Astrocyte (in vitro differentiated cells and primary cell): ENCODE results near the gene ARHGAP44. TPM values are rescaled to one million over a fixed set of nuclear protein-coding genes. Genes with fewer than 3 reads are reported as not detected.

Experiments
- DNase-seq: peaks from one replicate; pipeline ENCODE4 v3.0.0-alpha.2; 2010; ENCODE audit warnings: low read depth
- FAIRE-seq: peaks from 2 replicates; lab custom pipeline; 2011; peaks lifted over from hg19 to GRCh38; lab: Jason Lieb, UNC
- H2AFZ ChIP-seq: 2 replicates; pipeline ENCODE4 v1.6.0; 2012; ENCODE audit warnings: low read depth, low read length, inconsistent platforms
- H3K27ac ChIP-seq: 2 replicates; pipeline ENCODE4 v1.5.1; 2011; ENCODE audit warnings: low read depth, low read length, inconsistent platforms
- H3K27me3 ChIP-seq: 2 replicates; pipeline ENCODE4 v1.6.0; 2011; ENCODE audit warnings: low read length, inconsistent platforms; ENCODE audit not compliant: insufficient read depth
- H3K36me3 ChIP-seq: 2 replicates; pipeline ENCODE4 v1.5.1; 2011; ENCODE audit warnings: low read length, inconsistent platforms; ENCODE audit not compliant: insufficient read depth
- H3K4me1 ChIP-seq: 2 replicates; pipeline ENCODE4 v1.5.1; 2011; ENCODE audit warnings: low read length, inconsistent platforms; ENCODE audit not compliant: insufficient read depth
- H3K4me2 ChIP-seq: 2 replicates; pipeline ENCODE4 v1.6.0; 2012; ENCODE audit warnings: low read length, inconsistent platforms
- H3K4me3 ChIP-seq: 2 replicates; pipeline ENCODE4 v1.5.1; 2011; ENCODE audit warnings: low read depth, mild to moderate bottlenecking, low read length, inconsistent platforms; ENCODE audit not compliant: insufficient read depth
- H3K79me2 ChIP-seq: 2 replicates; pipeline ENCODE4 v1.6.0; 2012; ENCODE audit warnings: mild to moderate bottlenecking, low read length, inconsistent platforms; ENCODE audit not compliant: insufficient read depth
- H3K9ac ChIP-seq: 2 replicates; pipeline ENCODE4 v1.6.0; 2012; ENCODE audit warnings: mild to moderate bottlenecking, low read length, inconsistent platforms
- H3K9me3 ChIP-seq: 2 replicates; pipeline ENCODE4 v1.5.1; 2012; ENCODE audit warnings: low read depth, mild to moderate bottlenecking, low read length, inconsistent platforms; ENCODE audit not compliant: insufficient read depth
- H4K20me1 ChIP-seq: 2 replicates; pipeline ENCODE4 v1.6.0; 2012; ENCODE audit warnings: low read length, inconsistent platforms; ENCODE audit not compliant: insufficient read depth
- H3K27ac Mint-ChIP-seq: one replicate; pipeline ENCODE4 v1.8.0; 2021; ENCODE audit warnings: mild to moderate bottlenecking, mixed read lengths; ENCODE audit not compliant: unreplicated experiment
- H3K27me3 Mint-ChIP-seq: one replicate; pipeline ENCODE4 v1.8.0; 2021; ENCODE audit warnings: low read depth, mixed read lengths; ENCODE audit not compliant: unreplicated experiment
- H3K36me3 Mint-ChIP-seq: one replicate; pipeline ENCODE4 v1.8.0; 2021; ENCODE audit warnings: low read depth, mixed read lengths; ENCODE audit not compliant: unreplicated experiment
- H3K4me1 Mint-ChIP-seq: one replicate; pipeline ENCODE4 v1.8.0; 2021; ENCODE audit warnings: low read depth, mixed read lengths; ENCODE audit not compliant: unreplicated experiment
- H3K4me3 Mint-ChIP-seq: one replicate; pipeline ENCODE4 v1.8.0; 2021; ENCODE audit warnings: mild to moderate bottlenecking, moderate library complexity, mixed read lengths; ENCODE audit not compliant: unreplicated experiment
- H3K9me3 Mint-ChIP-seq: one replicate; pipeline ENCODE4 v1.8.0; 2021; ENCODE audit warnings: mild to moderate bottlenecking, mixed read lengths; ENCODE audit not compliant: unreplicated experiment
- EZH2 ChIP-seq: IDR thresholded peaks from 2 replicates; pipeline ENCODE4 v1.6.1; 2012; ENCODE audit warnings: mild to moderate bottlenecking, low read length, inconsistent platforms; ENCODE audit not compliant: insufficient read depth
- total RNA-seq: library from RNA; stranded (reverse); gene quantifications from 2 replicates; pipeline ENCODE4 v1.2.1, GENCODE V29; 2021
- TF ChIP-seq, protein P1 (sequence below): IDR thresholded peaks from 2 replicates; pipeline ENCODE4 v1.5.1; 2011; ENCODE audit warnings: low read depth, mild to moderate bottlenecking, inconsistent platforms, low read length, moderate library complexity; ENCODE audit not compliant: insufficient read depth

ARHGAP44 gene
- total RNA-seq, 1 donor from 2014 or later: 3.0 TPM

DNA sequence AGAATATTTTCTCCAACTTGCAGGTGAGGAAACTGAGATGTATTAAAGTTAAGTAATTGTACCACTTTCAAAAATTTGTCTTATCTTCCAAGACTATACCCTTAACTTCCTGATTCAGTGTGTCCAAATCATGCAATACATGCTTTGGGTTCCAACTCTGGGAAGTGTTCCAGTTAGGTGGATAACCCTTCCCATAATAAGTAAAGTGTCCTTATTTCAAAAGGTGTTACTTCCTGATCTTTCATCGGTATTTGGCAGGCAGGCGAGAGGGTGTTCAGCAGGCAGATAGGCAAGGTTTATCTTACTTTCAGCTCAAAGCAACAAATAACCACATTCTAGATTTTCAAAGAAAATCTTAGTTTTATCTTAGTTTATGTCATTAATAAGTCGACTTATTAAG, 46.3 kb upstream of the ARHGAP44 start:
- Mint-ChIP-seq H3K36me3 (no peaks in the 10 kb centered on the region), H3K4me3 (no peak overlapping the region), H3K4me1 (peaks cover 9% of the 10 kb centered on the region), H3K27ac (no peak overlapping the region), H3K9me3 (no peaks in the 10 kb centered on the region), H3K27me3 (peaks cover 7% of the 10 kb centered on the region)
- H3K9ac ChIP-seq: no peak overlapping the region
- H3K4me3 ChIP-seq: no peak overlapping the region
- no peaks in the 10 kb centered on the region for H3K79me2 ChIP-seq
- no peaks in the 10 kb centered on the region for H3K36me3 ChIP-seq
- TF ChIP-seq, protein P1, sequence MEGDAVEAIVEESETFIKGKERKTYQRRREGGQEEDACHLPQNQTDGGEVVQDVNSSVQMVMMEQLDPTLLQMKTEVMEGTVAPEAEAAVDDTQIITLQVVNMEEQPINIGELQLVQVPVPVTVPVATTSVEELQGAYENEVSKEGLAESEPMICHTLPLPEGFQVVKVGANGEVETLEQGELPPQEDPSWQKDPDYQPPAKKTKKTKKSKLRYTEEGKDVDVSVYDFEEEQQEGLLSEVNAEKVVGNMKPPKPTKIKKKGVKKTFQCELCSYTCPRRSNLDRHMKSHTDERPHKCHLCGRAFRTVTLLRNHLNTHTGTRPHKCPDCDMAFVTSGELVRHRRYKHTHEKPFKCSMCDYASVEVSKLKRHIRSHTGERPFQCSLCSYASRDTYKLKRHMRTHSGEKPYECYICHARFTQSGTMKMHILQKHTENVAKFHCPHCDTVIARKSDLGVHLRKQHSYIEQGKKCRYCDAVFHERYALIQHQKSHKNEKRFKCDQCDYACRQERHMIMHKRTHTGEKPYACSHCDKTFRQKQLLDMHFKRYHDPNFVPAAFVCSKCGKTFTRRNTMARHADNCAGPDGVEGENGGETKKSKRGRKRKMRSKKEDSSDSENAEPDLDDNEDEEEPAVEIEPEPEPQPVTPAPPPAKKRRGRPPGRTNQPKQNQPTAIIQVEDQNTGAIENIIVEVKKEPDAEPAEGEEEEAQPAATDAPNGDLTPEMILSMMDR: no peak
- TF ChIP-seq EZH2: no peak
- FAIRE-seq (no peak), DNase-seq (no peak)
- H2AFZ ChIP-seq: no peak overlapping the region
- H3K4me2 ChIP-seq: no peak overlapping the region
- peaks cover 2% of the 10 kb centered on the region for H3K27me3 ChIP-seq
- H4K20me1 ChIP-seq: no peaks in the 10 kb centered on the region
- H3K9me3 ChIP-seq: no peaks in the 10 kb centered on the region
- peaks cover 12% of the 10 kb centered on the region for H3K4me1 ChIP-seq
- no peak overlapping the region for H3K27ac ChIP-seq

DNA sequence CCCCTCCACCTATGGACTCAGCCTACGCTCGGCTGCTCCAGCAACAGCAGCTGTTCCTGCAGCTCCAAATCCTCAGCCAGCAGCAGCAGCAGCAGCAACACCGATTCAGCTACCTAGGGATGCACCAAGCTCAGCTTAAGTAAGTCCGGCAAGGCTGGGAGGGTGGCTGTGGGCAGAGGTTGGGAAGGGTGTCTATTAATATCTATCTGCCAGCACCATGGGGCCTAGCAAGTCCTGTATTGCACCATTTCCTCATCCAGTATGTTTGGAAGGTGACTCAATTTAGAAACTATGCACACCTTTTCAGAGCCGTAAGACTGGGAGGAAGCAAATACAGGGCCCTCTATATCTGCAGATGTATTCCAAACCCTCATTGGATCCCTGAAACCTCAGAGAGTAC, 45.0 kb upstream of the ARHGAP44 start:
- Histone ChIP-seq H2AFZ (no peak overlapping the region), H4K20me1 (no peaks in the 10 kb centered on the region), H3K79me2 (no peaks in the 10 kb centered on the region), H3K27ac (no peak overlapping the region), H3K4me1 (peaks cover 12% of the 10 kb centered on the region), H3K9ac (no peak overlapping the region), H3K4me2 (no peak overlapping the region), H3K4me3 (no peak overlapping the region), H3K36me3 (no peaks in the 10 kb centered on the region), H3K9me3 (no peaks in the 10 kb centered on the region), H3K27me3 (peaks cover 2% of the 10 kb centered on the region)
- TF ChIP-seq, protein P1: no peak
- TF ChIP-seq EZH2: no peak
- Mint-ChIP-seq H3K9me3 (no peaks in the 10 kb centered on the region), H3K36me3 (no peaks in the 10 kb centered on the region), H3K27me3 (peaks cover 3% of the 10 kb centered on the region), H3K4me1 (peaks cover 9% of the 10 kb centered on the region), H3K4me3 (no peak overlapping the region), H3K27ac (no peak overlapping the region)
- DNase-seq: no peak
- FAIRE-seq: no peak

DNA sequence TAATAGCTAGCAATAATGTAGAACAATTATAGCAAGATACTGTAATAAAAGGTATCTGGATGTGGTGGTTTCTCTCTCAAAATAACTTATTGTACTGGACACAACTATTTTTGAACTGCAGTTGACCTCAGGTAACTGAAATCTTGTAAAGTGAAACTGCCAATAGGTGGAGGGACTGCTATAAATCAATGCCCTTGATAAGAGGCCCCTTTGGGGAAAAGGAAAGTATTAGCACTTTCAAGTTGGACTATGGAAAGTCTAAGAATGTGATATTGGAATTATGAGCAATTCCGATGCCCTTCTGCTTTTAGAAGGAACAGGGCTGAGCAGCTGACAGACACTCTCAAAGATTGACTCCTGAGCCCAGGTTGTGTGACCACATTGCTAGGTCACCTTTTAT, 44.5 kb upstream of the ARHGAP44 start:
- Histone ChIP-seq H3K9me3 (no peaks in the 10 kb centered on the region), H4K20me1 (no peaks in the 10 kb centered on the region), H2AFZ (no peak overlapping the region), H3K9ac (no peak overlapping the region), H3K36me3 (no peaks in the 10 kb centered on the region), H3K4me3 (no peak overlapping the region), H3K79me2 (no peaks in the 10 kb centered on the region), H3K4me1 (peaks cover 12% of the 10 kb centered on the region), H3K27me3 (no peaks in the 10 kb centered on the region), H3K27ac (no peak overlapping the region), H3K4me2 (no peak overlapping the region)
- no peak for DNase-seq
- no peaks in the 10 kb centered on the region for H3K36me3 Mint-ChIP-seq
- peaks cover 9% of the 10 kb centered on the region for H3K4me1 Mint-ChIP-seq
- no peak overlapping the region for H3K27ac Mint-ChIP-seq
- TF ChIP-seq EZH2: no peak
- TF ChIP-seq, protein P1: no peak
- H3K9me3 Mint-ChIP-seq: no peaks in the 10 kb centered on the region
- no peak for FAIRE-seq
- H3K4me3 Mint-ChIP-seq: no peak overlapping the region
- peaks cover 3% of the 10 kb centered on the region for H3K27me3 Mint-ChIP-seq
